DND-41 (cell line): Measurements from ENCODE around the gene SLC25A1.

ENCODE experiments used
- ATAC-seq: fragments of 200-7000 bp; cut with Tn5 transposase; 3 replicates; pipeline ENCODE4 v1.9.1; 2021; ENCODE audit warnings: low read depth; ENCODE audit not compliant: insufficient read depth
- DNase-seq: peaks from one replicate; pipeline ENCODE4 v3.0.0-alpha.2; 2020
- H2AFZ ChIP-seq: 2 replicates; pipeline ENCODE4 v1.6.0; 2012; ENCODE audit warnings: low read depth, low read length
- H3K27ac ChIP-seq: 2 replicates; pipeline ENCODE4 v1.5.1; 2012; ENCODE audit warnings: low read length, inconsistent platforms
- H3K27me3 ChIP-seq: fragments of 200-600 bp; sonication (generic); 2 replicates; pipeline ENCODE4 v1.6.0; 2012; ENCODE audit warnings: low read length, mild to moderate bottlenecking, inconsistent platforms; ENCODE audit not compliant: insufficient read depth, poor library complexity
- H3K36me3 ChIP-seq: 2 replicates; pipeline ENCODE4 v1.5.1; 2012; ENCODE audit warnings: low read length, inconsistent platforms; ENCODE audit not compliant: insufficient read depth
- H3K4me1 ChIP-seq: 2 replicates; pipeline ENCODE4 v1.5.1; 2012; ENCODE audit warnings: mild to moderate bottlenecking, low read length; ENCODE audit not compliant: insufficient read depth
- H3K4me2 ChIP-seq: 2 replicates; pipeline ENCODE4 v1.6.0; 2012; ENCODE audit warnings: mild to moderate bottlenecking, moderate library complexity, low read length, inconsistent platforms; ENCODE audit not compliant: insufficient read depth
- H3K4me3 ChIP-seq, 2 experiments: fragments of 200-600 bp in 1 of 2; shearing (Covaris generic) in 1 of 2; 2 replicates each; pipeline ENCODE4 v1.5.1; 2012 to 2016; ENCODE audit warnings: inconsistent platforms in 2 of 2, low read length in 2 of 2, mild to moderate bottlenecking in 2 of 2, low read depth in 1 of 2, moderate library complexity in 1 of 2
- H3K79me2 ChIP-seq: 2 replicates; pipeline ENCODE4 v1.6.0; 2012; ENCODE audit warnings: low read length, inconsistent platforms; ENCODE audit not compliant: insufficient read depth
- H3K9ac ChIP-seq: 2 replicates; pipeline ENCODE4 v1.6.0; 2012; ENCODE audit warnings: low read depth, mild to moderate bottlenecking, inconsistent platforms, low read length, moderate library complexity
- H3K9me3 ChIP-seq: 2 replicates; pipeline ENCODE4 v1.5.1; 2012; ENCODE audit warnings: low read length, moderate library complexity, mild to moderate bottlenecking, inconsistent platforms; ENCODE audit not compliant: insufficient read depth, severe bottlenecking
- H4K20me1 ChIP-seq: 2 replicates; pipeline ENCODE4 v1.6.0; 2012; ENCODE audit warnings: low read length; ENCODE audit not compliant: insufficient read depth
- CTCF ChIP-seq: IDR thresholded peaks from 2 replicates; pipeline ENCODE4 v1.5.1; 2012; ENCODE audit warnings: borderline replicate concordance, low read length, moderate library complexity, mild to moderate bottlenecking; ENCODE audit not compliant: poor library complexity, severe bottlenecking; ENCODE audit errors: extremely low read depth
- EZH2 ChIP-seq: IDR thresholded peaks from 3 replicates; pipeline ENCODE4 v1.6.1; 2012; ENCODE audit warnings: borderline replicate concordance, low read depth, mild to moderate bottlenecking, moderate library complexity, low read length, inconsistent platforms; ENCODE audit not compliant: severe bottlenecking

Gene SLC25A1

GRCh38 chr22:19214078-19214473 is 35.5 kb upstream of the SLC25A1 start:
- Histone ChIP-seq H2AFZ (no peak overlapping the region), H3K9ac (no peak overlapping the region), H3K9me3 (no peaks in the 10 kb centered on the region), H3K4me2 (no peak overlapping the region), H3K27ac (no peak overlapping the region), H3K27me3 (no peaks in the 10 kb centered on the region), H3K36me3 (peaks cover 12% of the 10 kb centered on the region; the same call in 1 of the 2 replicates), H3K4me1 (no peaks in the 10 kb centered on the region), H3K79me2 (no peaks in the 10 kb centered on the region), H4K20me1 (no peaks in the 10 kb centered on the region), H3K4me3 (no peak overlapping the region)
- ATAC-seq (no peak), DNase-seq (no peak)
- TF ChIP-seq CTCF (no peak), EZH2 (no peak)

DNA sequence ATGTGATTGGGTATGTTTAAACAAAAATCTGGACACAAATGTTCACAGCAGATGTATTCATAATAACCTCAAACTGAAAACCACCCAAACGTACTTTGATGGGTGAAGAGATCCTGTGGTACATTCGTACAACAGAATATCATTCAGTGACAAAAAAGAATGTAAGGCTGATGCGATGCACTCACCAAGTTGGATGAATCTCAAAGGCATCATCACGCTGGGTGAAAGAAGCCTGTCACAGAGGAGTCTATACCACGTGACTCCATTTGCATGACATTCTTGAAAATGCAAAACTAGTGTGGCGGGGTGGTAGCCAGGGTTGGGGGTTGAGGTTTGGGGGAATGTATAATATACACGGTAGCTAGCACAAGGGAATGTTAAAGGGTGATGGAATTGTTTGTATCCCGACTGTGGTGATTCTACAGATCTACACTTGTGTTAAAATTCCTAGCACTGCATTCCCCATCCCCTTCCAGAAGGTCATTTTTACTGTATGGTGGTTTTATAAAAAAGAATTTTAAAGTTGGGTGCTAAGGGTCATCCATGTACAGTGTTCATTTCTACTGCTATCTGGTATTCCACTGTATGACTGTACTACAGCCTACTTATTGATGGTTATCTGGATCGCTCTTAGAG is 35.0 kb upstream of the SLC25A1 start:
- no peak for TF ChIP-seq EZH2
- no peak for TF ChIP-seq CTCF
- no peak overlapping the region for H3K9ac ChIP-seq
- no peak overlapping the region for H2AFZ ChIP-seq
- H3K4me3 ChIP-seq: no peak overlapping the region
- no peaks in the 10 kb centered on the region for H3K79me2 ChIP-seq
- peaks cover 12% of the 10 kb centered on the region; the same call in 1 of the 2 replicates for H3K36me3 ChIP-seq
- H3K9me3 ChIP-seq: no peaks in the 10 kb centered on the region
- no peaks in the 10 kb centered on the region for H4K20me1 ChIP-seq
- H3K27ac ChIP-seq: no peak overlapping the region
- no peak overlapping the region for H3K4me2 ChIP-seq
- H3K4me1 ChIP-seq: no peaks in the 10 kb centered on the region
- H3K27me3 ChIP-seq: no peaks in the 10 kb centered on the region
- no peak for DNase-seq
- ATAC-seq: no peak

- Histone ChIP-seq H3K4me1 (no peaks in the 10 kb centered on the region), H3K27me3 (no peaks in the 10 kb centered on the region), H4K20me1 (no peaks in the 10 kb centered on the region), H3K9ac (no peak overlapping the region), H3K9me3 (no peaks in the 10 kb centered on the region), H3K27ac (no peak overlapping the region), H3K4me3 (no peak overlapping the region), H3K36me3 (peaks cover 12% of the 10 kb centered on the region; the same call in 1 of the 2 replicates), H2AFZ (no peak overlapping the region), H3K79me2 (no peaks in the 10 kb centered on the region), H3K4me2 (no peak overlapping the region)
- ATAC-seq: no peak
- TF ChIP-seq EZH2 (no peak), CTCF (no peak)
- no peak for DNase-seq
Observed at GRCh38 chr22:19213001-19213400, 34.5 kb upstream of the SLC25A1 start.
